VCaP (cell line): ENCODE measurements around the gene LCORL.
A peak's percentile ranks its signal among the peaks of the same experiment; 100 is the strongest.
"Not testable (repeated sequence)": the region's sequence is repeated elsewhere in the genome, so short reads cannot be mapped to it uniquely, and the experiment has no call there.

Experiments
- H3K27ac ChIP-seq: fragments of 450-650 bp; 2 replicates; pipeline ENCODE4 v1.5.1; 2017
- TF ChIP-seq, protein P1 (sequence below): fragments of 450-650 bp; conservative IDR thresholded peaks from 2 replicates; pipeline ENCODE4 v1.5.1; 2017; ENCODE audit warnings: mild to moderate bottlenecking, moderate library complexity

Gene LCORL

GRCh38 chr4:17876943-17877342 is 144.6 kb downstream of the LCORL start:
- TF ChIP-seq, protein P1, sequence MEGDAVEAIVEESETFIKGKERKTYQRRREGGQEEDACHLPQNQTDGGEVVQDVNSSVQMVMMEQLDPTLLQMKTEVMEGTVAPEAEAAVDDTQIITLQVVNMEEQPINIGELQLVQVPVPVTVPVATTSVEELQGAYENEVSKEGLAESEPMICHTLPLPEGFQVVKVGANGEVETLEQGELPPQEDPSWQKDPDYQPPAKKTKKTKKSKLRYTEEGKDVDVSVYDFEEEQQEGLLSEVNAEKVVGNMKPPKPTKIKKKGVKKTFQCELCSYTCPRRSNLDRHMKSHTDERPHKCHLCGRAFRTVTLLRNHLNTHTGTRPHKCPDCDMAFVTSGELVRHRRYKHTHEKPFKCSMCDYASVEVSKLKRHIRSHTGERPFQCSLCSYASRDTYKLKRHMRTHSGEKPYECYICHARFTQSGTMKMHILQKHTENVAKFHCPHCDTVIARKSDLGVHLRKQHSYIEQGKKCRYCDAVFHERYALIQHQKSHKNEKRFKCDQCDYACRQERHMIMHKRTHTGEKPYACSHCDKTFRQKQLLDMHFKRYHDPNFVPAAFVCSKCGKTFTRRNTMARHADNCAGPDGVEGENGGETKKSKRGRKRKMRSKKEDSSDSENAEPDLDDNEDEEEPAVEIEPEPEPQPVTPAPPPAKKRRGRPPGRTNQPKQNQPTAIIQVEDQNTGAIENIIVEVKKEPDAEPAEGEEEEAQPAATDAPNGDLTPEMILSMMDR, result no peak
- no peak overlapping the region for H3K27ac ChIP-seq

- H3K27ac ChIP-seq, result no peak overlapping the region
These were observed 146.0 kb downstream of the LCORL start for GRCh38 chr4:17875402-17876070.

DNA sequence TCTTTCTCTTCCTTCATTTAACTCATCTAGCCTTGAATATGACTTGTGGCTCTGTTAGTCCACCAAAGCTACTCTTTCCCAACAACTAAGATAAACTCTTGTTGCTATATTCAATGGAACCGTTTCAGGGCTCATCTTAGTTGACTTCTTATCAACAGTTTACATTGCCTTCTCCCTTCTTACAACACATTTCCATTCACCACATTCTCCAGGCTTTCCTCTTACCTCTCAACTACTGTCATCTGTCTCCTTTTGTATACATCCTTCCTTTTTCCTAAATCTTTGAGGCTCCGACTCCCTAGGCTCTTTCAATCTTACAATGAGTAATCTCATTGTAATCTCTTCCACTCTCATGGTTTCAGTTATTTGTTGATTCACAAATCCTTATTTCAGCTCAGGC is 152.2 kb downstream of the LCORL start:
- TF ChIP-seq, protein P1, result no peak
- H3K27ac ChIP-seq, result no peak overlapping the region

More at GRCh38 chr4:17875402-17876070, 146.0 kb downstream of the LCORL start:
- TF ChIP-seq, protein P1, result no peak

GRCh38 chr4:17867276-17867675 is 154.3 kb downstream of the LCORL start:
- H3K27ac ChIP-seq, result peak overlapping the region; percentile 66
- TF ChIP-seq, protein P1, result no peak

GRCh38 chr4:17866810-17867209 is 154.7 kb downstream of the LCORL start:
- TF ChIP-seq, protein P1, result no peak
- H3K27ac ChIP-seq, result peak overlapping the region; percentile 66

- peak overlapping the region; percentile 66 for H3K27ac ChIP-seq
- TF ChIP-seq, protein P1, result no peak
These were observed 155.6 kb downstream of the LCORL start for GRCh38 chr4:17865866-17866363.

GRCh38 chr4:17861906-17862305 is 159.6 kb downstream of the LCORL start:
- H3K27ac ChIP-seq, result not testable (repeated sequence)

DNA sequence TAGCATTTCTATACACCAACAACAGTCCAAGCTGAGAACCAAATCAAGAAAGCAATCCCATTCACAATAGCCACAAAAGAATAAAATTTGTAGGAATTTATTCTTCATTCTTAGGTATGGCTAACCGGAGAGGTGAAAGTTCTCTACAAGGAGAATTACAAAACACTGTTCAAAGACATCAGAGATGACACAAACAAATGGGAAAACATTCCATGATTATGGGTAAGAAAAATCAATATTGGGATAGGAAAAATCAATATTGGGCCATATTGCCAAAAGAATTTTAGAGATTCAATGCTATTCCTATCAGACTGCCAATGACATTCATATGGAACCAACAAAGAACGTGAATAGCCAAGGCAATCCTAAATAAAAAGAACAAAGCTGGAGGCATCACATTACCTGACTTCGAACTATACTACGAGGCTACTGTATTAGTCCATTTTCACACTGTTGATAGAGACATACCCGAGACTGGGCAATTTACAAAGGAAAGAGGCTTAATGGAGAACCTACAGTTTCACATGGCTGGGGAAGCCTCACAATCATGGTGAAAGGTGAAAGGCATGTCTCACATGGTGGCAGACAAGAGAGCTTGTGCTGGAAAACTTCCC is 161.7 kb downstream of the LCORL start:
- H3K27ac ChIP-seq, result no peak overlapping the region
- TF ChIP-seq, protein P1, result no peak
